SW480 (cell line): Measurements from ENCODE around the gene ENPP6.
"Not testable (repeated sequence)": the region's sequence is repeated elsewhere in the genome, so short reads cannot be mapped to it uniquely, and the experiment has no call there.

Experiments
- DNase-seq: peaks from one replicate; pipeline ENCODE4 v3.0.0-alpha.2; 2016; ENCODE audit warnings: low spot score

Gene ENPP6

GRCh38 chr4:184059099-184059498 lies 158.6 kb downstream of the ENPP6 start:
- no peak for DNase-seq

GRCh38 chr4:184058026-184058425 lies 159.6 kb downstream of the ENPP6 start:
- no peak for DNase-seq

- no peak for DNase-seq
Measured at GRCh38 chr4:184056877-184057276, 160.8 kb downstream of the ENPP6 start.

- DNase-seq, result no peak
Measured at GRCh38 chr4:184053434-184053833, 164.2 kb downstream of the ENPP6 start.

- DNase-seq, result no peak
Measured at GRCh38 chr4:184052616-184053015, 165.1 kb downstream of the ENPP6 start.

- not testable (repeated sequence) for DNase-seq
Measured at GRCh38 chr4:184051262-184051661, 166.4 kb downstream of the ENPP6 start.

GRCh38 chr4:184046148-184046547 lies 171.5 kb downstream of the ENPP6 start:
- no peak for DNase-seq

- no peak for DNase-seq
Measured at GRCh38 chr4:184041156-184041555, 176.5 kb downstream of the ENPP6 start.

GRCh38 chr4:184039963-184040383 lies 177.7 kb downstream of the ENPP6 start:
- DNase-seq, result no peak
